GM19043 (cell line): ENCODE data around the gene PAOX.
"Not testable (repeated sequence)": the region's sequence is repeated elsewhere in the genome, so short reads cannot be mapped to it uniquely, and the experiment has no call there.

Experiments
- ATAC-seq: cut with Tn5 transposase; IDR thresholded peaks from one replicate; pipeline ENCODE4 v1.9.1; 2021; ENCODE audit warnings: low read depth; ENCODE audit not compliant: unreplicated experiment

The PAOX gene

GRCh38 chr10:133379801-133380666, 972 bp downstream of the PAOX start:
- ATAC-seq = no peak

DNA sequence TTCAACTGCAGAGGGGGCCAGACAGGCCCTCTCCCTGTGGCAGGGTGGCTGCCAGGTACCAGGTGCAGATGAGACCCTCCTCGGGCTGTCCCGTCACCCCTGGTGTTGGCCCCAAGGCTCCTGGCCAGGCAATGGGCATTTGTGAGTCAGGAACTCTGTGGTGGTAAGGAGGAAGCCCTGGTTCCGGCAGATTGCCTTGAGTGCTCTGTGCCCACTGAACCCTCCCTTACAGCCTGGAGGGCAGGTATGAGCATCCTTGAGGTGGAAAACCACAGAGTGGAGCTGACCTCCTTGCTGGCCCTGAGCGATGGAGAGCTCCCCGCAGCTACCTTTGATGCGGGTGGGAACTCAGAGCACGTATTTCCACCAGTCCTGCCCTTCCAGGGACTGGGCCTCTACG, 2.0 kb downstream of the PAOX start:
- ATAC-seq = no peak

GRCh38 chr10:133383551-133383950, 4.5 kb downstream of the PAOX start:
- no peak for ATAC-seq

DNA sequence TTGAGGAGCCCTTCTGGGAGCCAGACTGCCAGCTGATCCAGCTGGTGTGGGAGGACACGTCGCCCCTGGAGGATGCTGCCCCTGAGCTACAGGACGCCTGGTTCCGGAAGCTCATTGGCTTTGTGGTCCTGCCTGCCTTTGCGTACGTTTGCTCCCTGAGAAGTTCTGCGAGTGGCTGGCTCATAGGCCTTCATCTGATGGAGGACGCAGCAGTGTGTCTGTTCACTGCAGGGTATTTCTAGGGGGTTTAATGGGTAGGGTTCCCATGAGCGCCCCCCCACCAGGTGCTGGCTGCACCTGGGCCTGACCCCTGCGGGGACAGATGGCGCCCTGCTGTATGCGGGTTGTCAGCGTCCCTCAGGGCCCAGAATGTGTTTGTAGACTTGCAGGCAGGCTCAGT, 5.0 kb downstream of the PAOX start:
- ATAC-seq = no peak

DNA sequence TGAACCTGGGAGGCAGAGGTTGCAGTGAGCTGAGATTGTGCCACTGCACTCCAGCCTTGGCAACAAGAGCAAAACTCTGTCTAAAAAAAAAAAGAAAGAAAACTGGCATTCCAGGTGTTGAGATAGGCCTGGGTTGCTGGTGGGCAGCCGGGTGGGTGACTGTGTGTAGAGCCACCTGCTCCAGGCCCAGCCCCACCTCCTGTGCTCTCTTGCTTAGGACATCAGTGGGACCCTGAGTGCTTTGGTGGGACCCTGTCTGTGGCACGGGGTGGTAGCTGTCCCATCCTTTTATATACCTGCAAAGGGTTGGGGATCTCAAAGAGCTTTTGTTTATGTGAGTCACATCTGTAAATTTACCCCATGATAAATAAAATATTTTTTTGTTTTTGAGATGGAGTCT, 6.2 kb downstream of the PAOX start:
- no peak for ATAC-seq

- not testable (repeated sequence) for ATAC-seq
Measured at GRCh38 chr10:133386951-133387350, 7.9 kb downstream of the PAOX start.

DNA sequence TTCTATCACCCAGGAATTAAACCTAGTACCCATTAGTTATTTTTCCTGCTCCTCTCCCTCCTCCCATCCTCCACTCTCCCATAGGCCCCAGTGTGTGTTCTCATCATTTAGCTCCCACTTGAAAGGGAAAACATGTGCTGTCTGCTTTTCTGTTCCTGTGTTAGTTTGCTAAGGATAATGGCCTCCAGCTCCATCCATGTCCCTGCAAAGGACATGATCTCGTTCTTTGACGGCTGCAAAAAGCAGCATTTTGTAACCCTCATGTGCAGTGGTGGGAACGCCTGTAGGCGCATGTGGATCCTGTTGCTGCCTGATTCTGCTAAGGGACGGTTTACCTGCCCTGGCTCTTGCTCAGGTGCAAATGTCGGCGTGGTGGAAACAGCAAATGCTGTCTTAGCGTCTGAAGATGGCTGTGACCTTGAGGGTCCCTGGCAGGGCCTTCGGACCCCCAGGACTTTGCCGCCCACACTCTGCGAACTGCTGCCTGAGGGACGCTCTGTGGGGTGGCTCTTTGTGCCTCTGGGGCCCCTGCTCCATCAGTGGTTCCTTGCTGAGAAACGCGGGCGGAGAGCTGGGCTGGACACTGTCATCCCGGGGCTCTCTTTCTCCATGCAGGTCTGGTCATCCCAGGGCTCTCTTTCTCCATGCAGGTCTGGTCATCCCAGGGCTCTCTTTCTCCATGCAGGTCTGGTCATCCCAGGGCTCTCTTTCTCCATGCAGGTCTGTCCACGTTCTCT, 9.3 kb downstream of the PAOX start:
- ATAC-seq = no peak

DNA sequence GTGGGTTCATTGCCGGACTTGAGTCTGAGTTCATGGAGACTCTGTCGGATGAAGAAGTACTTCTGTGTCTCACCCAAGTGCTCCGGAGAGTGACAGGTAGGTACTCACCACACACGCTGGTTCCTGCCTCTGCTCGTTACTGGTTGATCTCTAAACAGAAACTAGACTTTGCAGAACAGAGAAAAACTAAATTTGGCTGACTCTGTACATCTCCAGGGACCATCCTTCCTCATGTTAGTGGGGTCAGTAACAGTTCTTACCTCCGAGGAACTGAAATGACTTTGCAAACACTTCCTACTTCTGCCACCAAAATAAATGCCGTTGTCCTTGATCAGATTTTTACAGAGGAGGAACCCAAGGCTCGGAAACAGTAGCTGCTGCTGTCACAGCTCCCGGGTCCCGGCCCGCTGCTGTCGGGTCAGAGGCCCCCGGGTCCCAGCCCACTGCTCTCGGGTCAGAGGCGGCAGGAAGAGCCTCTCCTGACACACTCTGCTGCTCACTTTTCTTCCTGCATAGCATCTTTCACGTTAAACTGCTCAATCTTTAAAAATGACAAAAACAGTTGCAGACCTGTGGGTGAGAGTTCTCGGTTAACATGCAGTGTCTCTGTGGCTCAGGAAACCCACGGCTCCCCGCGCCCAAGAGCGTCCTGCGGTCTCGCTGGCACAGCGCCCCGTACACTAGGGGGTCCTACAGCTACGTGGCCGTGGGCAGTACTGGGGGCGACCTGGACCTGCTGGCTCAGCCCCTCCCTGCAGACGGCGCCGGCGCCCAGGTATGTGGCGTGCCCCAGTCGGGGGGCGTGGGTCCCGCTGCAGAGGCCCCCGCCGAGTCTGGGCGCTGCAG, 10.1 kb downstream of the PAOX start:
- peak; percentile 86 for ATAC-seq

DNA sequence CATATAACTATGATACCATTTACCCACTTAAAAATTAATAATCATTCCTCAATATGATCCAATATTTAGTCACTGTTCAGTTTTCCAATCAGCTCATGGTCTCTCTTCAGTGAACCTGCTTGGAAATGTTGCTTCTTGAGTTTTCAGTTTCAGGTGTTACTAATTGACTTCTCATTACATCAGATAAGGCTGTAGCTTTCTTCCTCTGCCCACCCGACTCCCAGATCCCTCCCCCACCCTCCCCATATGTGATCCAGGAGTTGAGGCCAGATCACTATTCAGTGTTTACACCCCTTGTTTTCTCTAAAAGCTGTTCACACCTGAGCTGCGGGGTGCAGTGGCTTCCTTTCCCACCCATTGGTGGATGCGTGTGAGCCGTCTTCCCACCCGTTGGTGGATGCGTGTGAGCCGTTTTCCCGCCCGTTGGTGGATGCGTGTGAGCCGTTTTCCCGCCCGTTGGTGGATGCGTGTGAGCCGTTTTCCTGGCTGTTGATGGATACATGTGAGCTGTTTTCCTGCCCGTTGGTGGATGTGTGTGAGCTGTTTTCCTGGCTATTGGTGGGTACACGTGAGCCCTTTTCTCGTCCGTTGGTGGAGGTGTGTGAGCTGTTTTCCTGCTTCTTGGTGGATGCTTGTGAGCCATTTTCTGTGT, 11.7 kb downstream of the PAOX start:
- no peak for ATAC-seq

- ATAC-seq = no peak
Measured at GRCh38 chr10:133391249-133391635, 12.2 kb downstream of the PAOX start.

DNA sequence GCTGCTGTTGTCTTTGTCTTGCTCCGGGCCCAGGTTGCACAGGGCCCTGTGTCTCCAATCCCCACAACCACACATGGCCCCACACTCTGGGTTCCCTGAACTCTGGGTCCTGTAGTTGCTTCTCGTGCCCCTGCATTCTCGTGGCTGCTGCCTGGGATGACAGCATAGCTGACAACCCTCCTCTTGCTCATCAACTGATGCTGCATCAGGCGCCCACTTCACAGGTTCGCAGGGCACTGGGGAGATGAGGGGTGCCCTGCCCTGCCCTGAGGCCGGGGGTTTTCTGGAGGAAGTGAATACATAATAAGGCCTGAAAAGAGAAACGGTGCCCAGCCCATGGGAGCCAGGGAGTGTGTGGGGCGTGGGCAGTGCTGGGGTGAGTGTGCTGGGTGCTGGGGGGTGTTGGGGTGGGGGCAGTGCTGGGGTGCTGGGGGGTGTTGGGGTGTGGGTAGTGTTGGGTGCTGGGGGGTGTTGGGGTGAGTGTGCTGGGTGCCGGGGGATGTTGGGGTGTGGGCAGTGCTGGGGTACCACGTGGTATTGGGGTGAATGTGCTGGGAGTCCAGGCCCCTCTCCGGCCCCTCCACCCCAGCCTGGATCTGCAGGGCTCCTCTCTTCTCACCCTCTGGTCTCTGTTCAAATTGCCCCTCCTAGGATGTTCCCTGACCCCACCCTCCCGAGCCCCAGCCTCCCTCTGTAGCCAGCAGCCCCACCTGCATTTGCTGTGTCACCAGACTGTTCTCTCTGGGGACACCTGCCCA, 12.9 kb downstream of the PAOX start:
- ATAC-seq = no peak

- ATAC-seq = no peak
Measured at GRCh38 chr10:133393401-133394063, 14.5 kb downstream of the PAOX start.

GRCh38 chr10:133394064-133394663, 15.1 kb downstream of the PAOX start, which contains the start of gene MTG1:
MTG1 (plus strand) TSS chr10:133394157; CDS start chr10:133394221, 64 bp downstream.
- ATAC-seq = peak; percentile 51

DNA sequence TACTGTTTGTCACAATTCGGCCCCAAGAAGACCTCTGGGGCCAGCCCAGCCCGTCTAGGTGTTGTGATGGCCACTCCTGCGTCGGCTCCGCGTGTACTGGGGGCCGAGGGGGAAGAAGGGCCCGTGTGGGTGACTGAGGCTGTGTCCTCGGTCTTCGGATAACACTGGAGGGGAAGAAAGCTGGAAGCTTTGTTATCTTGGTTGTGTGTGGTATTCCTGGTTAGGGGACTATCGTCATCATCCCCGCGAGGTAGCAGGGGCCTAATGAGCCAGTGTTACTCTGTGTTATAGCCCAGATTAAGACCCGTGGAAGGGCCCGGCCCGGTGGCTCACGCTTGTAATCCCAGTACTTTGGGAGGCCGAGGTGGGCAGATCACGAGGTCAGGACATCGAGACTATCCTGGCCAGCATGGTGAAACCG, 15.7 kb downstream of the PAOX start:
- no peak for ATAC-seq

DNA sequence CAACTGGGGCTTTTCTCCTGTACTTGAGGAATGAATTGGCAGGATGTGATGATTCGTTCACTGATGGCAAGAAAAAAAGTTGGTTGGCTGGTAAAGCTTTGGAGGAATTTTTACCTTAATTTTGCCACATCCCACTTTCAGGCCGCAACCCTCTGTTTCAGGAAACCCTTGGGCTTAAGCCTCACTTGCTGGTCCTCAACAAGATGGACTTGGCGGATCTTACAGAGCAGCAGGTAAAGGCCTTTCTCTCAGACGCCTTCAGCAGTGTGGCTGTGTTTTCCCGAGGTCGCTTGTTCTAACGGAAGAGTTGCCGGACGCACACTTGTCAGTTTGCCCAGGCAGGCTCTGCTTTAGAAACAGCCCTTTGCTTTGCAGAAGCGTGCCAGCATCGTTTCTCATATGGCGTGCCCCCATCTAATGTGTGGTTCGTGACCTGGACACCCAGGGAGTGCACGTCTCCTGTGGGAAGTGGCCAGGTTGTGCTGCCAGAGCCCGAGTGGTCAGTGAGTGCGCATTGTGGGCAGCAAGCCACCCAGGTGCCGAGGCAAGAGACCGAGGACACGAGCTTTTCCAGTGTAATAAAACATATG, 17.1 kb downstream of the PAOX start:
- no peak for ATAC-seq

GRCh38 chr10:133397938-133398337, 18.9 kb downstream of the PAOX start:
- ATAC-seq = no peak

GRCh38 chr10:133399123-133399601, 20.1 kb downstream of the PAOX start:
- ATAC-seq = no peak
